CD4-positive, alpha-beta T cell treated with Interleukin-1 beta for 1 hour (primary cell): Measurements from ENCODE around the gene NAPEPLD.
"Not testable (repeated sequence)": the region's sequence is repeated elsewhere in the genome, so short reads cannot be mapped to it uniquely, and the experiment has no call there.

Experiments used
- DNase-seq, 2 donors: peaks; one replicate each; pipeline ENCODE4 v3.0.0-alpha.2; 2020 to 2022

The NAPEPLD gene

GRCh38 chr7:103059471-103059870 lies 89.4 kb downstream of the NAPEPLD start:
- DNase-seq, result no peak

DNA sequence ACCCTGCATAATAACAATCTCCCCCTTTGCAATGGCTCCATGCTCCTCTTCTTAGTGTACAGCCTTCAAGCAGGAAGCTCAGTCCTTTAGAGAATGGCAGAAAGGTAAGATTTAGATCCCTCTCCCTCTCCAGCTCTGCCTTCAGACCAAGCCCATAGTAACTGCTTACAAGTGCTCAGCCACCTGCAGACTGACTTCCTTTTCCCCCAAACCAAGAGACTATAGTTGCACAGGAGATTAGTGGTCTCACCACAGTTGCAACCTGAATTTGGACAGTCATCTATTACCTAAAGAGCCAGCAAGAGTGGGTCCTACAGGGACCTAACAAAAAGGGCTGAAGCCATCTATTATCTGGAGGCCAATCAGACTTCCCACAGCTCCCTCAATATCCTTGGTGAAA lies 90.8 kb downstream of the NAPEPLD start:
- no peak for DNase-seq

GRCh38 chr7:103056006-103056405 lies 92.9 kb downstream of the NAPEPLD start:
- not testable (repeated sequence) for DNase-seq

GRCh38 chr7:103051519-103051918 lies 97.4 kb downstream of the NAPEPLD start:
- DNase-seq, result no peak
